Retinal pigment epithelial cell (primary cell): ENCODE measurements around the gene NAA10.

Source experiments
- DNase-seq: peaks from one replicate; pipeline ENCODE4 v3.0.0-alpha.2; 2010; ENCODE audit warnings: low read depth
- H3K4me3 ChIP-seq: 2 replicates; pipeline ENCODE4 v1.5.1; 2011; ENCODE audit warnings: mild to moderate bottlenecking, low read length, control low read depth, moderate library complexity
- TF ChIP-seq, protein P1 (sequence below): conservative IDR thresholded peaks from 2 replicates; pipeline ENCODE4 v1.5.1; 2011; ENCODE audit warnings: low read depth, low read length, control low read depth, inconsistent platforms

NAA10 gene

DNA sequence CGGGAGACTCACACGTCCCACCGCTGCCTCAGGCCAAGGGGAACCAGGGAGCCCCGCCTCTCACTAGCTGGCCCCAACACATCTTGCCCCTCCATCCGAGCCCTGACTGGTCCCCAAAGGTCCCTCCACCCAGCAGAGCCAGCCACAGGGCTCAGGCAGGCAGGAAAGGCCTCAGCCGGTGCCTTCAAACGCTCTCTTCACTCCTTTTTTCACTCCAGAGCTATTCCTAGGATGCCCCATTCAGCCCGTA, 7.2 kb downstream of the NAA10 start:
- no peak for DNase-seq
- TF ChIP-seq, protein P1, sequence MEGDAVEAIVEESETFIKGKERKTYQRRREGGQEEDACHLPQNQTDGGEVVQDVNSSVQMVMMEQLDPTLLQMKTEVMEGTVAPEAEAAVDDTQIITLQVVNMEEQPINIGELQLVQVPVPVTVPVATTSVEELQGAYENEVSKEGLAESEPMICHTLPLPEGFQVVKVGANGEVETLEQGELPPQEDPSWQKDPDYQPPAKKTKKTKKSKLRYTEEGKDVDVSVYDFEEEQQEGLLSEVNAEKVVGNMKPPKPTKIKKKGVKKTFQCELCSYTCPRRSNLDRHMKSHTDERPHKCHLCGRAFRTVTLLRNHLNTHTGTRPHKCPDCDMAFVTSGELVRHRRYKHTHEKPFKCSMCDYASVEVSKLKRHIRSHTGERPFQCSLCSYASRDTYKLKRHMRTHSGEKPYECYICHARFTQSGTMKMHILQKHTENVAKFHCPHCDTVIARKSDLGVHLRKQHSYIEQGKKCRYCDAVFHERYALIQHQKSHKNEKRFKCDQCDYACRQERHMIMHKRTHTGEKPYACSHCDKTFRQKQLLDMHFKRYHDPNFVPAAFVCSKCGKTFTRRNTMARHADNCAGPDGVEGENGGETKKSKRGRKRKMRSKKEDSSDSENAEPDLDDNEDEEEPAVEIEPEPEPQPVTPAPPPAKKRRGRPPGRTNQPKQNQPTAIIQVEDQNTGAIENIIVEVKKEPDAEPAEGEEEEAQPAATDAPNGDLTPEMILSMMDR, result no peak
- H3K4me3 ChIP-seq, result peak overlapping the region; percentile 59

DNA sequence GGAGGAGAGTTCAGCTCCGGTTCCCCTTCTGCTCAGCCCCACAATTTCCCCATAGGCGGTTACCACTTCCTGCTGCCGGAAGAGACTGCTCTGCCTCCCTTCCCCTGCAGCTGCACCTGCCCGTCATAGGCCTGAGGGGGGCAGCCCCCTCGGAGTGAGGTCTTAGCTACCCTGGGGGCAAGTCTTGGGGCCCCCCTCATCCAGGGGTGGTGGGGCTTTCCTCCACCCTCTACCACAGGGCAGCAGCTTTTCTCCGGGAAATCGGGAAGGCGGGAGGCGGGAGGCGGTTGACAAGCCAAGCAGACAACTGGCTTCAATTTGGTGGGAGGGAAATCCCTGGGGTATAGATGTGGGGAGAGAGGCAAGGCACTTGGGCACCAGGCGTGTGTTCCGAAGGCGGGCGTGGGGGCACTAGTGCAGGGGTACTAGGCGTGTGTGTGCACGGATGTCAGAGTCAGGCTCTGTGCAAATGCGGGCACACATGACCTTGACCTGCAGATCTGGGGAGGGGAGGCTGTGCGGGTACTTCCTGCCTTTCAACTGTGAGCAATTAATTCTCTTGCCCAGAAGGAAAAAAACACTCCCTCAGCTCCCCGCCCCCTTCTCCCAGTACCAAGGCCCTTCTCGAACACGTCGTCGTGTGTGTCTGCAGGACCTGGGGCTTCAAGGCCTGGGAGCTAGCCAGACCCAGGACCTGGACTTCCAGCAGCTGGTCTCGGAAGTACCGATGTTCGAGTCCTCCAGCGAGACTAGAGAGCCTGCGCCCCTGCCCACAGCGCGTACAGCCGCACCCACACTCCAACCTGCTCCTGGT, 7.8 kb downstream of the NAA10 start:
- TF ChIP-seq, protein P1, result peak; percentile 2
- DNase-seq, result no peak

DNA sequence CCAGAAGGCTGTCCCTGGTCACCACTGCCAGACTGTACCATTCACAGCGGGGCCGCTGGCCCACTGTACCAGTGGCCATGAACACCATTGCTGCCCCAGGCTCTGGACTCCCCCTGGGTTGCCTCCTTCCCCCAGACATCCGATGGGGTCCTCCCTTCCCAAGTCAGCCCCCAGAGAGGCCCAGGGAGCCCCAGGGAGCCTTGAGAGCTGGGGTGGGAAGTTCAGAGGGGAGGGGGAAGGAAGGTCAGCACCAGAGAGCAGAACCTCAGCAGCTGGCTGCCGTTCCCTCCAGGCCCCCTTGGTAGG, 8.3 kb downstream of the NAA10 start:
- no peak for DNase-seq
- H3K4me3 ChIP-seq, result no peak overlapping the region
- TF ChIP-seq, protein P1, result no peak

More for the DNA sequence above, 7.8 kb downstream of the NAA10 start:
- H3K4me3 ChIP-seq, result peak overlapping the region; percentile 59

DNA sequence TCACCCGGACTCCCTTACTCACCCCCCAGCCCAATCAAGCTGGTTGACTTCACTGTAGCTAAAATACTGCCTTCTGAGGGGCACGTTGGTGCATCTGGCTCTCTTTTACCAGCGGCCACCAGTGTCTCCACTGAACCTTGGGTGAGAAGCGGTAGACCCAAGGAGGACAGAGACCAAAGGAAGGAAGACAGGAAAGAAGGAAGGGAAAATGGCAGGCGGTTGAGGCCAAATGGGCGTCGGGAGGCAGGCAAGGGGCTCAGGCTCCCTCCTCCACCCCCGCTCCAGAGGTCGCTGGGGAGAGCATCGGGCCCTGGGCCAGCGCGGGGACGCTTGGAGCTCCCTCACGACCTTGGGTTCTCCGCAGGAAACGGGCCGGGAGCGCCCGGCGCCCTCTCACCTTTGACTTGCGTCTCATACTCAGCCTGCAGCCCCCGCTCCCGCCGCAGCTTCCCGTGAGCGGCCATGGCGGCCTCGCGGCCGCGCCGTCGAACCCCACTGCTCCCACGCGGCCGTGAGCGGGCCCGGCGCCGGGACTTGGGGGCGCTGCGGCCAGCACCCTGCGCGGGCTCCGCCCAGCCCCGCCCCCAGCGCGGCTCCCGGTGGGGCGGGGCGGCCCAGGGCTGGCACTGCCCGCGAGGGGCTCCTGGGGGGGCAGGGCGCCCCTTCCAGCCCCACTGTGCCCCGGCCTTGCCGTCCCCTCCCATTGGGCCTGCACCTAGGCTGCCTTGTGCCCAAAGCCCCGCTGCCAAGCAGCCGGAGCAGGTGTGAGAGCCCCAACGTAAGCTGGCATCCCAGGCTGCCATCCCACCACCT, 8.9 kb downstream of the NAA10 start, which contains the start of gene ARHGAP4:
ARHGAP4 (minus strand) TSS at position 526 of the 813 bp plus-strand sequence; CDS start at position 464, 62 bp downstream.
- TF ChIP-seq, protein P1, result no peak
- no peak within 1 kb of the TSS for H3K4me3 ChIP-seq
- no peak for DNase-seq

DNA sequence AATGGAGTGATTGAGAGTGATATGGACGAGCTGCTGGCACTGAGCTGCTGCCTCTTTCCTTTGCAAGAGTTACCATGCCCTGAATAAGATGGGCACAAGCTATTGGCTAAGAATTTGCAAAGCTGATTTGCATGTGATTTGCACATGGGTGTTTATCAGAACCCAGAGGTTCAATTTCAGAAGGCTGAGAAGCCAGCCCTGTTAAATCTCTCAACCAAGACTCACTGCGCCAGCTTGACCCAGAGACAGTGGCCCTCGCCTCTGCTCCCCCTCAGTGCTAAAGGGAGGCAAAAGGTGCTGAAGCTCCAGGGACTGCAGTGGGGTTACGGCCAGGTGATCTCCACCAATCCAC, 9.5 kb downstream of the NAA10 start:
- TF ChIP-seq, protein P1, result no peak
- DNase-seq, result no peak

DNA sequence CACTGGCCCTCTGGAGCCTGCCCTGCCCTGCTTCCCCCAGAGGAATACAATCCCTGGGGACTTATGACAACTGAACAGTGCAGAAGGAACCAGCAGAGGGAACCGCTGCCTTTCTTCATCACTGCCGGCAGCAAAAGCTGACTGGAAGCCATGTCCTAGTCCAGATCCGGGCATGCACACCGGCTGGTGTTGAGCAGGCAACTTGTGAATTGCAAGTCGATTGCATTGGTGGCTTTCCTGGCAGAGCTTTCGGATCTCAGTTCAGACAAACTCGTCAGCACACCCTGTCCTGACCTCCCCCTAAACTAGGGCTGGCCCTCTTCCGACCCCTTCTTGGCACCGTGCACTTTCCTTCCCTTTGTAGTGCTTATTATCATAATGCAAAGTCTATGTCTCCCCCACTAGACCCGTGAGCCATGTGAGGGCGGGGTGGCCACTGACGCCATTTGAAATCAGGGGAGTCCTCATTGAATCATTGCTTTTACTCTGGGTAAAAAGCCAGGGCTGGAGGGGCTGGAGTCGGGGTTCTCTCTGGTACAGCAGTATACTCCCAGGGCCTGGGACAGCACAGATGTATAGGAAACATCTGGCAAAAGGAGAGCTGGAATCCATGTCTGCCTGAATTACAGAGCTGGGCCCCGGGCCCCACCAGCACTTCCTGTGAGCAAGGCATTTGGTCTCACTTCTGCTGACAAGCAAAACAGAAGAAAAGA, 10.5 kb downstream of the NAA10 start:
- no peak overlapping the region for H3K4me3 ChIP-seq
- TF ChIP-seq, protein P1, result peak; percentile 38
- no peak for DNase-seq

More for the DNA sequence above, 9.5 kb downstream of the NAA10 start:
- no peak overlapping the region for H3K4me3 ChIP-seq
